Thymus (tissue), 14 donors: ENCODE data around the gene OR4C45. TPM values are rescaled to one million over a fixed set of nuclear protein-coding genes. Genes with fewer than 3 reads are reported as not detected.
A peak's percentile ranks its signal among the peaks of the same experiment; 100 is the strongest.
"Not testable (repeated sequence)": the region's sequence is repeated elsewhere in the genome, so short reads cannot be mapped to it uniquely, and the experiment has no call there.

ENCODE experiments used
- DNase-seq, 9 donors: peaks; one replicate each; pipeline ENCODE4 v3.0.0-alpha.2; 2013; ENCODE audit warnings: low spot score in 9 of 9, low read depth in 6 of 9, missing footprints in 1 of 9
- H3K27ac ChIP-seq, 2 donors: one replicate each; pipeline ENCODE4 v1.5.1; 2013; ENCODE audit warnings: control low read depth in 1 of 2, low read depth in 1 of 2, low read length in 1 of 2, mild to moderate bottlenecking in 1 of 2, moderate library complexity in 1 of 2
- H3K27me3 ChIP-seq, 2 donors: one replicate each; pipeline ENCODE4 v1.5.1; 2013; ENCODE audit warnings: low read length in 1 of 2; ENCODE audit not compliant: control insufficient read depth in 2 of 2, insufficient read depth in 1 of 2
- H3K36me3 ChIP-seq, 2 donors: one replicate each; pipeline ENCODE4 v1.5.1; 2013; ENCODE audit warnings: low read length in 1 of 2, mild to moderate bottlenecking in 1 of 2, moderate library complexity in 1 of 2; ENCODE audit not compliant: control insufficient read depth in 2 of 2, insufficient read depth in 2 of 2
- H3K4me1 ChIP-seq, 2 donors: one replicate each; pipeline ENCODE4 v1.5.1; 2013; ENCODE audit warnings: low read length in 2 of 2; ENCODE audit not compliant: control insufficient read depth in 2 of 2, insufficient read depth in 2 of 2
- H3K4me3 ChIP-seq, 2 donors: one replicate each; pipeline ENCODE4 v1.5.1; 2013; ENCODE audit warnings: low read length in 2 of 2, control low read depth in 1 of 2, mild to moderate bottlenecking in 1 of 2
- H3K9me3 ChIP-seq, 2 donors: one replicate each; pipeline ENCODE4 v1.5.1; 2013; ENCODE audit warnings: low read length in 1 of 2, mild to moderate bottlenecking in 1 of 2; ENCODE audit not compliant: control insufficient read depth in 2 of 2, insufficient read depth in 1 of 2
- WGBS: extraction: QIAGEN DNeasy Blood & Tissue Kit; methylation state at CpG from one replicate; pipeline ENCODE4 v1.1.7; 2013; 5-methylcytosine and 5-hydroxymethylcytosine counted together
- long read RNA-seq, 10 donors: transcript quantifications; one replicate each; lab custom pipeline, GENCODE V29; 2026
- polyA plus RNA-seq: library from polyadenylated mRNA; stranded (reverse); fragments of 200-250 nt; gene quantifications from one replicate; pipeline ENCODE4 v1.2.3, GENCODE V29; 2013
- total RNA-seq: library from RNA; stranded (reverse); fragments of 120-200 nt; gene quantifications from one replicate; pipeline ENCODE4 v1.2.4, GENCODE V29; 2013
- donor health status: healthy.

OR4C45 gene
- total RNA-seq (not detected), polyA plus RNA-seq (not detected)
- long read RNA-seq, donor 1, result 0 reads
- long read RNA-seq, donor 2, result 0 reads
- long read RNA-seq, donor 3, result 0 reads
- long read RNA-seq, donor 4, result 0 reads
- long read RNA-seq, donor 5, result 0 reads
- long read RNA-seq, donor 6, result 0 reads
- long read RNA-seq, donor 7, result 0 reads
- long read RNA-seq, donor 8, result 0 reads
- long read RNA-seq, donor 9, result 0 reads
- long read RNA-seq, donor 10, result 0 reads

GRCh38 chr11:50032574-50032973 lies at the start of gene OR4C45:
Gene OR4C45 (plus strand): TSS chr11:50032874.
- H3K4me1 ChIP-seq, result no peaks in the 10 kb centered on the region
- H3K27me3 ChIP-seq, result no peaks in the 10 kb centered on the region
- no peak within 1 kb of the TSS for H3K4me3 ChIP-seq
- DNase-seq, result no peak
- peaks cover 0 to 10% of the 10 kb centered on the region in 2 donors for H3K9me3 ChIP-seq
- no peak within 1 kb of the TSS for H3K27ac ChIP-seq
- H3K36me3 ChIP-seq, result no peaks in the 10 kb centered on the region

GRCh38 chr11:49995565-49995964 lies 37.1 kb upstream of the OR4C45 start:
- Histone ChIP-seq H3K9me3 (no peaks in the 10 kb centered on the region), H3K4me1 (no peaks in the 10 kb centered on the region), H3K27me3 (no peaks in the 10 kb centered on the region), H3K27ac (no peak overlapping the region), H3K4me3 (no peak overlapping the region), H3K36me3 (no peaks in the 10 kb centered on the region)
- DNase-seq, result peak in 1 of 9 donors; percentile 4
- 46% methylated on average over 6 of the region's 6 CpGs for WGBS

GRCh38 chr11:50030193-50030592 lies 2.5 kb upstream of the OR4C45 start:
- Histone ChIP-seq H3K4me1 (no peaks in the 10 kb centered on the region), H3K9me3 (peaks cover 0 to 18% of the 10 kb centered on the region in 2 donors), H3K27ac (no peak overlapping the region), H3K4me3 (no peak overlapping the region), H3K36me3 (no peaks in the 10 kb centered on the region), H3K27me3 (no peaks in the 10 kb centered on the region)
- no peak for DNase-seq
- 75% methylated on average over 1 of the region's 1 CpG for WGBS

GRCh38 chr11:50036239-50036638 lies 3.6 kb downstream of the OR4C45 start:
- not testable (repeated sequence) for H3K36me3 ChIP-seq, H3K9me3 ChIP-seq, H3K4me1 ChIP-seq, H3K27ac ChIP-seq, H3K27me3 ChIP-seq, DNase-seq, H3K4me3 ChIP-seq

- no peaks in the 10 kb centered on the region for H3K36me3 ChIP-seq
- no peaks in the 10 kb centered on the region for H3K4me1 ChIP-seq
- no peak overlapping the region for H3K27ac ChIP-seq
- no peak overlapping the region for H3K4me3 ChIP-seq
- no peaks in the 10 kb centered on the region for H3K9me3 ChIP-seq
- no peak for DNase-seq
- WGBS, result 59% methylated on average over 1 of the region's 1 CpG
- no peaks in the 10 kb centered on the region for H3K27me3 ChIP-seq
Observed at GRCh38 chr11:50037251-50037650, 4.6 kb downstream of the OR4C45 start.

- H3K36me3 ChIP-seq, result no peaks in the 10 kb centered on the region
- H3K9me3 ChIP-seq, result no peaks in the 10 kb centered on the region
- H3K4me1 ChIP-seq, result no peaks in the 10 kb centered on the region
- H3K4me3 ChIP-seq, result no peak overlapping the region
- H3K27ac ChIP-seq, result no peak overlapping the region
- 96% methylated on average over 2 of the region's 2 CpGs for WGBS
- DNase-seq, result no peak
- no peaks in the 10 kb centered on the region for H3K27me3 ChIP-seq
Observed at GRCh38 chr11:50044647-50045046, 12.0 kb downstream of the OR4C45 start.

GRCh38 chr11:50063056-50063455 lies 30.4 kb downstream of the OR4C45 start:
- not testable (repeated sequence) for H3K27ac ChIP-seq, H3K27me3 ChIP-seq, H3K4me1 ChIP-seq, DNase-seq, H3K36me3 ChIP-seq, H3K4me3 ChIP-seq
- peaks cover 1 to 18% of the 10 kb centered on the region in 2 donors for H3K9me3 ChIP-seq
- 88% methylated on average over 22 of the region's 22 CpGs for WGBS

- peaks cover 7 to 62% of the 10 kb centered on the region in 2 donors for H3K9me3 ChIP-seq
- WGBS, result 72% methylated on average over 3 of the region's 3 CpGs
Observed at GRCh38 chr11:50070389-50070788, 37.7 kb downstream of the OR4C45 start.

GRCh38 chr11:50071584-50072225 lies 39.0 kb downstream of the OR4C45 start:
- H3K9me3 ChIP-seq, result peaks cover 10 to 75% of the 10 kb centered on the region in 2 donors
- H3K27me3 ChIP-seq, result no peaks in the 10 kb centered on the region
- no peaks in the 10 kb centered on the region for H3K4me1 ChIP-seq
- H3K36me3 ChIP-seq, result no peaks in the 10 kb centered on the region
- 67% methylated on average over 9 of the region's 9 CpGs for WGBS
- no peak for DNase-seq
- no peak overlapping the region for H3K27ac ChIP-seq
- no peak overlapping the region for H3K4me3 ChIP-seq

More at GRCh38 chr11:50070389-50070788, 37.7 kb downstream of the OR4C45 start:
- Histone ChIP-seq H3K4me3 (no peak overlapping the region), H3K27me3 (no peaks in the 10 kb centered on the region), H3K27ac (no peak overlapping the region), H3K36me3 (no peaks in the 10 kb centered on the region), H3K4me1 (no peaks in the 10 kb centered on the region)
- DNase-seq, result no peak
